Measurements from ENCODE around the gene BAIAP3.

DNA sequence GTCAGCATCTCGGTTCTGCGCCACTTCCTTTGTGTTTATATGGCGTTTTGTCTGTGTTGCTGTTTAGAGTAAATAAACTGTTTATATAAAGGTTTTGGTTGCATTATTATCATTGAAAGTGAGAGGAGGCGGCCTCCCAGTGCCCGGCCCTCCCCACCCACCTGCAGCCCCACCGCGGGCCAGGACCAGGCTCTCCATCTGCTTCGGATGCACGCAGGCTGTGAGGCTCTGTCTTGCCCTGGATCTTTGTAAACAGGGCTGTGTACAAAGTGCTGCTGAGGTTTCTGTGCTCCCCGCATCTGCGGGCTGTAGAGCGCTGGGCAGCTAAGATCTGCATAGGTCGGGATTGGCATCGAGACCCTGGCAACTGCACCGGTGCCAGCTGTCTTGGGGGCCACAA lies 8.2 kb upstream of the BAIAP3 start:
- TF ChIP-seq CTCF (IDR thresholded peaks at IDR 0.05 in 4 of 5, conservative IDR thresholded peaks at IDR 0.05 in 1 of 5) = no peak
- TF ChIP-seq POLR2A (IDR thresholded peaks at IDR 0.05) = no peak
